LoVo (cell line): ENCODE data around the gene CHRND.

Experiments
- DNase-seq: peaks from one replicate; pipeline ENCODE4 v3.0.0-alpha.2; 2016; ENCODE audit warnings: low spot score

Gene CHRND

GRCh38 chr2:232573771-232574435, 47.9 kb downstream of the CHRND start:
- DNase-seq = no peak

GRCh38 chr2:232574674-232575403, 48.9 kb downstream of the CHRND start:
- no peak for DNase-seq

- no peak for DNase-seq
Measured at GRCh38 chr2:232575404-232575746, 49.4 kb downstream of the CHRND start.

- no peak for DNase-seq
Measured at GRCh38 chr2:232576995-232577394, 51.0 kb downstream of the CHRND start.

- DNase-seq = no peak
Measured at GRCh38 chr2:232577841-232578240, 51.9 kb downstream of the CHRND start.

GRCh38 chr2:232578626-232579025, 52.7 kb downstream of the CHRND start:
- DNase-seq = no peak

GRCh38 chr2:232580648-232580981, 54.7 kb downstream of the CHRND start:
- no peak for DNase-seq

- DNase-seq = no peak
Measured at GRCh38 chr2:232581725-232582124, 55.8 kb downstream of the CHRND start.

GRCh38 chr2:232584238-232584637, 58.3 kb downstream of the CHRND start:
- DNase-seq = no peak
